Heart right ventricle (tissue), 16 donors: ENCODE measurements around the gene RANBP10. TPM values are rescaled to one million over a fixed set of nuclear protein-coding genes. Genes with fewer than 3 reads are reported as not detected.

Source experiments
- ATAC-seq, 8 donors: fragments of 200-7000 bp; cut with Tn5 transposase; one replicate each; pipeline ENCODE4 v1.9.1; 2020; ENCODE audit warnings: mild to moderate bottlenecking in 8 of 8, moderate library complexity in 8 of 8, moderate number of reproducible peaks in 1 of 8
- DNase-seq, 2 donors: peaks; one replicate each; pipeline ENCODE4 v3.0.0-alpha.2; 2020
- H3K27ac ChIP-seq, 10 donors: fragments of 200-600 bp; sonication (generic) in 2 of 10; one replicate each; pipeline versions ENCODE4 v1.5.0 to v1.8.0; 2020 to 2022; ENCODE audit warnings: mild to moderate bottlenecking in 3 of 10
- H3K27me3 ChIP-seq, 7 donors: fragments of 200-600 bp; one replicate each; pipeline ENCODE4 v1.8.0; 2021 to 2022; ENCODE audit warnings: mild to moderate bottlenecking in 2 of 7
- H3K36me3 ChIP-seq, 9 donors: fragments of 200-600 bp; sonication (generic) in 1 of 9; one replicate each; pipeline versions ENCODE4 v1.5.0 to v1.8.0; 2020 to 2022; ENCODE audit warnings: mild to moderate bottlenecking in 2 of 9
- H3K4me1 ChIP-seq, 9 donors: fragments of 200-600 bp; sonication (generic) in 1 of 9; one replicate each; pipeline versions ENCODE4 v1.5.0 to v1.8.0; 2020 to 2022; ENCODE audit warnings: mild to moderate bottlenecking in 4 of 9
- H3K4me3 ChIP-seq, 10 donors: fragments of 200-600 bp; sonication (generic) in 2 of 10; one replicate each; pipeline versions ENCODE4 v1.5.0 to v1.8.0; 2020 to 2022; ENCODE audit warnings: mild to moderate bottlenecking in 7 of 10, moderate library complexity in 2 of 10
- H3K9me3 ChIP-seq, 11 donors: fragments of 200-600 bp in 10 of 11; sonication (generic) in 2 of 11; one replicate each; pipeline versions ENCODE4 v1.5.0 to v1.8.0; 2013 to 2022; ENCODE audit warnings: mild to moderate bottlenecking in 2 of 11, control low read depth in 1 of 11, moderate library complexity in 1 of 11
- CTCF ChIP-seq, 9 donors: fragments of 200-600 bp; sonication (generic) in 2 of 9; IDR thresholded peaks; one replicate each; pipeline versions ENCODE4 v1.5.0 to v1.8.0; 2021 to 2022; ENCODE audit warnings: antibody characterized with exemption in 9 of 9, mild to moderate bottlenecking in 5 of 9, moderate library complexity in 1 of 9
- WGBS, 2 donors: extraction: QIAGEN DNeasy Blood & Tissue Kit; methylation state at CpG; one replicate each; pipeline ENCODE4 v1.1.7; 2013; ENCODE audit warnings: inconsistent platforms in 1 of 2; 5-methylcytosine and 5-hydroxymethylcytosine counted together
- intact Hi-C, 10 donors: fragments of 100-400 bp; cut with DNase I; formaldehyde crosslinking; loops; one replicate each; pipeline versions ENCODE4 v1.11.1 to v1.14.2; 2022
- polyA plus RNA-seq, 2 donors: library from polyadenylated mRNA; stranded (reverse); fragments of 200-250 nt; gene quantifications; one replicate each; pipeline ENCODE4 v1.2.3, GENCODE V29; 2013
- total RNA-seq, 10 donors: library from RNA; stranded (reverse); fragmentation: NEBNext Ultra II Directional in 3 of 10; extraction: Animal tissue kit (Norgen Biotek cat#: 25700) in 3 of 10; gene quantifications; one replicate each; pipeline versions ENCODE4 v1.2.1 to v1.2.4, GENCODE V29; 2021 to 2023
- donor health status: Arrhythmogenic right ventricular cardiomyopathy.
- donor health status: ischemic (EF 13 %, LVEDD 7.1; RV severe dilation, severe dysfunction).
- donor health status: healthy with polysubstance abuse.
- donor health status: DM: no; HTN: yes; CAD: no.
- donor health status: DM: no; HTN: no; CAD: no.
- donor health status: ischemic (EF 25% LVEDD 6.9; RV normal size, moderate dysfunction).
- donor health status: ischemic (EF 25% LVEDD 5.7; RV mildly dilated, moderate dysfunction).
- donor health status: healthy.
- donor health status: DM: yes; HTN: yes; CAD: no.
- donor health status: Ischemic cardiomyopathy.
- donor health status: ischemic (EF 35%, LVEDD 5.7; RV mildly dilated, moderate dysfunction).
- donor health status: nonischemic (EF 11% LVEDD 7.7; RV severe dilation, severe dysfunction).
- donor health status: DM: yes; HTN: yes; CAD: no.
- donor health status: PGD.
- donor health status: ischemic (EF 29% LVEDD 5.4; RV normal size, mild dysfunction).
- donor health status: nonischemic (EF 23%, LVEDD 6.1; RV moderate dilation, normal function).

Gene RANBP10
- total and polyA plus RNA-seq, 12 donors: 6.4 to 21.6 (median 13.4) TPM

- no peak for DNase-seq
- intact Hi-C loops: loop anchor here in 8 of 10 donors (5.0 to 10.0 kb wide), 8 partner anchors 36 to 388 kb away; partner anchors contain the start of genes RANBP10 (in 2 of the 8), TSNAXIP1 (in 2 of the 8), CENPT (in 1 of the 8) and GFOD2 (in 1 of the 8)
- 72 to 74% methylated on average over 4 of the region's 4 CpGs for WGBS, 2 donors
These were observed 129.8 kb downstream of the RANBP10 start for GRCh38 chr16:67676516-67676915.

GRCh38 chr16:67675999-67676398, 130.4 kb downstream of the RANBP10 start:
- WGBS, 2 donors: 96 to 98% methylated on average over 7 of the region's 7 CpGs
- Histone ChIP-seq H3K9me3 (no peaks in the 10 kb centered on the region), H3K4me3 (no peak overlapping the region), H3K27ac (no peak overlapping the region), H3K4me1 (peaks cover 13 to 44% (median 28%) of the 10 kb centered on the region in 9 donors), H3K27me3 (no peaks in the 10 kb centered on the region), H3K36me3 (peaks cover 0 to 24% (median 0%) of the 10 kb centered on the region in 9 donors)
- no peak for ATAC-seq
- TF ChIP-seq CTCF (IDR thresholded peaks at IDR 0.05): no peak
- intact Hi-C loops: loop anchor here in 9 of 10 donors (2.0 to 10.0 kb wide), 9 partner anchors 36 to 389 kb away; partner anchors contain the start of genes GFOD2 (in 2 of the 9), RANBP10 (in 2 of the 9), TSNAXIP1 (in 2 of the 9) and CENPT (in 1 of the 9)
- no peak for DNase-seq

More at GRCh38 chr16:67676516-67676915, 129.8 kb downstream of the RANBP10 start:
- Histone ChIP-seq H3K27ac (peak overlapping the region in 2 of 10 donors; percentile 14 to 26), H3K4me3 (no peak overlapping the region), H3K9me3 (no peaks in the 10 kb centered on the region), H3K27me3 (no peaks in the 10 kb centered on the region), H3K4me1 (peaks cover 13 to 44% (median 28%) of the 10 kb centered on the region in 9 donors), H3K36me3 (peaks cover 0 to 28% (median 0%) of the 10 kb centered on the region in 9 donors)
- TF ChIP-seq CTCF (IDR thresholded peaks at IDR 0.05): no peak
- no peak for ATAC-seq

GRCh38 chr16:67675579-67675935, 130.8 kb downstream of the RANBP10 start:
- intact Hi-C loops: loop anchor here in 9 of 10 donors (2.0 to 10.0 kb wide), 9 partner anchors 37 to 389 kb away; partner anchors contain the start of genes GFOD2 (in 2 of the 9), RANBP10 (in 2 of the 9), TSNAXIP1 (in 2 of the 9) and CENPT (in 1 of the 9)
- no peak for DNase-seq
- ATAC-seq: no peak
- no peaks in the 10 kb centered on the region for H3K27me3 ChIP-seq
- peaks cover 0 to 20% (median 0%) of the 10 kb centered on the region in 9 donors for H3K36me3 ChIP-seq
- 97 to 98% methylated on average over 17 of the region's 17 CpGs for WGBS, 2 donors
- no peaks in the 10 kb centered on the region for H3K9me3 ChIP-seq
- no peak for TF ChIP-seq CTCF (IDR thresholded peaks at IDR 0.05)
- no peak overlapping the region for H3K4me3 ChIP-seq
- no peak overlapping the region for H3K27ac ChIP-seq
- H3K4me1 ChIP-seq: peaks cover 13 to 44% (median 28%) of the 10 kb centered on the region in 9 donors

- peaks cover 13 to 44% (median 28%) of the 10 kb centered on the region in 9 donors for H3K4me1 ChIP-seq
- peak in 1 of 8 donors; percentile 19 for ATAC-seq
- no peak for TF ChIP-seq CTCF (IDR thresholded peaks at IDR 0.05)
- WGBS, 2 donors: 96% methylated on average over 28 of the region's 28 CpGs
- H3K4me3 ChIP-seq: no peak overlapping the region
- H3K36me3 ChIP-seq: peaks cover 0 to 15% (median 0%) of the 10 kb centered on the region in 9 donors
- H3K27ac ChIP-seq: peak overlapping the region in 8 of 10 donors; percentile 61 to 89 (median 83)
- intact Hi-C loops: loop anchor here (2.0 to 10.0 kb wide), 19 partner anchors 37 to 390 kb away; partner anchors contain the start of genes RANBP10 (in 6 of the 10), TSNAXIP1 (in 6 of the 10), GFOD2 (in 3 of the 10) and CENPT (in 1 of the 10)
- no peaks in the 10 kb centered on the region for H3K27me3 ChIP-seq
- no peak for DNase-seq
- H3K9me3 ChIP-seq: no peaks in the 10 kb centered on the region
These were observed 131.3 kb downstream of the RANBP10 start for GRCh38 chr16:67674851-67675578.
